ENCODE results near the gene SOS1.
A peak's percentile ranks its signal among the peaks of the same experiment; 100 is the strongest.

The SOS1 gene

DNA sequence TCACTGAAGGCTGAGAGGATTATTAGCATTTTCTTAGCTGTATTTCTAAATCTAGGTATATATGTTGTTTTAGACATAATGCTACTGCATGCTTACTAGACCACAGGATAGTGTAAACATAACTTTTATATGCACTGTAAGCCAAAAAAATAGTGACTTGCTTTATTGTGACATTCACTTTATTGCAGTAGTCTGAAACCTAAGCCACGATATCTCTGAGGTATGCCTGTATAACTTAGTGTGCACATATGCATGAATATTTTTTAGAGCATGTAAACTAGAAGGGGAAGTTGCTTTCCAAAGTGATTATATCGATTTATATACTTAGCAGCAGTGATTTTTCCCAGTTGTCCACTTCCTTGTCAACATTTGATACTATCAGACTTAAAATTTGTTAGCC lies 81.8 kb downstream of the SOS1 start:
- peak; percentile 18 for FAIRE-seq
- no peak for DNase-seq (ENCODE audit: insufficient read length, low spot score)

DNA sequence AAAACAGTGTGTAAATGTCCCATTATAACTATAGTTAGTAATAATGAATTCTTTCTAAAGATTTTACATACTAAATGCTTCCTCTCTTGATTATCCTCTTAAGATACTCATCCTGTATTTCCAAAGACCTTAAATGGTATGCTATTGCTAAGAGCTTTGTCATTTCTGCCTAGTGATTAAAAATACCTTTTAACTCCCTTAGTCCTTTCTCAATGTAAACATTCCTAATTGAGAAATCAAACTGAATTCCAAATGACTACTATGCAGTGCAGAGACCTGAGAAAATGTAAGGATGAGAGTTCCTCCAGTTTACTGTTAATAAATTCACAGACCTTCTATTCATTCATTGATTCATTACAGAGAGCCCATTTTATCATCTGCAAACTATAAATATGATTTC lies 86.9 kb downstream of the SOS1 start:
- FAIRE-seq (no peak), DNase-seq (ENCODE audit: insufficient read length, low spot score) (no peak)

DNA sequence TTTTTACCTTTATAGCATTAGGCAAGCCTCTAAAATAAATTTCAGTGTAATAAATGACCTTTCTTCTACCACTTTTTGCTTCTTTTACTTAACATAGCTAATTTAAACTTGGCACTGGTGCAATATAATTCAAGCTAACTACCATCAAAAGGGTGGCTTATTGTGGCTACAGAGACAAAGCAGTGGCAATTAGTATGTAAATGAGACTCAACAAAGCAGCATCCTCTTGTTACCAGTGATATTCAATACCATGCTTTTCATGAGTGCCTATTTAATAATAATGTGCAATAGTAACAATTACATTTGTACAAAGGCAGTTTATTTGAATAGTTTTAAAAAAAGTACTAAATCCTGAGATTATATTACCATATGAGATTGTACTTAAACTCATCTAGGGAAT lies 93.4 kb downstream of the SOS1 start:
- DNase-seq (ENCODE audit: insufficient read length, low spot score) (no peak), FAIRE-seq (no peak)

DNA sequence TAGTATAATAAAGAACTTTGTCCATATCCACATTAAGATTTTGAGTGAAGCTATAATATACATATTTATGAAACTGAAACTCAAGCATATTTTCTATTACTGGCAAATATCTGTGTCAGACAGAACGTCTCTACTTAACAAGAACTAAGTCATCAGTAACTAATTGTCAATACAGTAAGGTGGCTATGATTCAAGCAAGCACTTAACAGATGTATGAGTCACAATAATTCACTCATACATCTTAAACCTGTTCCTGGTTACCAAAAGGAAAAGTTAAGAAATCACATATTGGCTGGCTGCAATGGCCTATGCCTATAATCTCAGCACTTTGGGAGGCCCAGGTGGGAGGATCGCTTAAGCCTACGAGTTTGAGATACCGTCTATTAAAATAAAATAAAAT lies 96.0 kb downstream of the SOS1 start:
- DNase-seq (ENCODE audit: insufficient read length, low spot score) = no peak
- no peak for FAIRE-seq

DNA sequence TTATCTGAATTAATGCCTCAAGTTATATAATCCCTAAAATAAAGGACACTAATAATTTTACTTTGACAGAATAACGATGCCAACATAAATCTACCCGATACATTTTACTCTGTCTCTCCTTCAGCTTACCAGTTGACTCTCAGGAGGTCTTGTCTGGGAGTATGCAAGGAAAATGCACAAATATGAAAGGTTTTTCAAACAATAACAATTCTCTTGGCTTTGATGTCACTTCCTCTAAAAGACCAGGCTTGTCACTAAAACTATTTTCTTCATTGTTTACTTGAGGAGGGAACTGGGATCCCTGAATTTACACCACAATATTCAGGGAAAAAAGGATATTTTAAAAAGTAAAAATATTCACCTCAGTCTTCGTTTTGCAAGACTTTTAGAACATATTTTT lies 97.2 kb downstream of the SOS1 start:
- no peak for FAIRE-seq
- no peak for DNase-seq (ENCODE audit: insufficient read length, low spot score)

DNA sequence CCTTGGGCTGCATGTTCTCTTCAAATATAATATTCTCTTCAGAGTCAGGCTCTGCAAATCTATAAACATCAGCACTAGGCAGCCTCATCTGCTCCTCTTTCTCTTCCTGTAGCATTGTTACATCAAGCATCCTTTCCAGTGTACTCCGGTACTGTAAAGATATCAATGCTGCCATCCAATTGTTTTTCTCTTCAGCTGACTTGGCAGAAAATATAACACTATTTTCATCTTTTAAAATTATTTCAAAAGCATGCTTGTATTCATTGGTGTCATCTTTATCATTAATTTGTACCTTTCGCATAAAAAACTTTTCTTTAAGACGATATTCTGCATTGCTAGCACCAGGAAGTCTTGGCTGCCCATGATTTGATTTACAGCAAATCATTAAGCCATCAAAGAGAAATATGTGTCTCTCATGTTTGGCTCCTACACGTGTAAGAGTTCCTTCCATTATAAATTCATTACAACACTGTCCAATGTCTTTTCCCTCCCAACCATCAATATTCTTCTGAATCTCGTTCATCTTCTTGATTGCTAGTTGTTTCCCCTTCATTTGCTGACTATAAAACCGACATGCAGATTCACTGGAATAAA lies 98.1 kb downstream of the SOS1 start:
- no peak for DNase-seq (ENCODE audit: insufficient read length, low spot score)

DNA sequence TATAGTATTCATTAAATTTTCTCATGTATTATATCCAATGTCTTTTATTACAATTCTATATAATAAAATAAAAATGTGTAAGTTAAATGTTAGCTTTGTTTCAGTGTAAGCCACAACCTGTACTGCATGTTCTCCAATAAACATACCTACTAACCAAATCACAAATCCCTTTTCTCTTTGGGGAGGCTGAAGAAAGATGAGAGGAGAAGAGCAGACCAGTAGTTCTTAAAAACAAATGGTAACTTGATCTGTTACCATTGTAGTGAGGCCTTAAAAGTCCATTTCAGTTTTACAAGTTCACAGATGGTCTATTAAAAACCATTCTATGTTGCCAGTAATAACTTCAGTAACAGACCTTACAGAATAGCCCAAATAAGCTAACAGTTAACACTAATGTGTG lies 100.5 kb downstream of the SOS1 start:
- FAIRE-seq (no peak), DNase-seq (ENCODE audit: insufficient read length, low spot score) (no peak)

More for the DNA sequence above, 98.1 kb downstream of the SOS1 start:
- no peak for FAIRE-seq

DNA sequence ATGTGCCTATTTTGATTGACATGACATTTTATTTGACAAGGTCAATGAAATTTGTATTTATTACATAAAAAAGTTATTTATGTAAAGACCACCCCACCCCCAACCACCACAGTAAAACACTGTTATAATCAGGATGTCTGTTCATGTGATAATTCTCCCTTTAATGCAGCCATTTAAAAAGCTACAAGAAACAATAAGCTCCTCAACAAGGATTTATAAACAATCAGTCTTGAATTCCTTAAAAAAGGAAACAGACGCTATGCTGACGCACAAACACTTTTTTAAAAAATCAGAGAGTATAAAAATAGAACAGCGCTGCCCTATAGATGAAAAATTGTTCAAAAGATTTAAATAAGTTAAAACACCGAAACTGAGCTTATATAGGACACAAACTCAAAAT lies 102.2 kb downstream of the SOS1 start:
- no peak for DNase-seq (ENCODE audit: insufficient read length, low spot score)
- no peak for FAIRE-seq

DNA sequence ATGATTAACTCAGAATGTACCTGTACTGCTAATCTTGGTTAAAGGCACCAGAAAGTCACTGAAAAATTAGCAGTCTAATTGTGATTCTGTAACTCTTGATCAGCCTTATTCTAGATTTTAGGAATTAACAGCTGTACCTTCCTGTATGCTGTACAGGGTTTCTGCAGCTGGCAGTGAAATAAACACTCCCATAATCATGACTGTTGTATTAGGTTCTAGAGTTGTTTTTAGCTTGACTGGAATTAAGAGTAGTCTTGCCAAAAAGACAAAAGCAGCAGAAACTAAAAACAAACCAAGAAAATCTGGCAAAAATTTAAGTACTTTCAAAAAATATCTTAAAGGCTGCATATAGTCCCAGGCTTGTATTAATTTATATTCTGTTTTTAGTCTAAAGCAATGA lies 103.5 kb downstream of the SOS1 start:
- no peak for FAIRE-seq
- no peak for DNase-seq (ENCODE audit: insufficient read length, low spot score)

DNA sequence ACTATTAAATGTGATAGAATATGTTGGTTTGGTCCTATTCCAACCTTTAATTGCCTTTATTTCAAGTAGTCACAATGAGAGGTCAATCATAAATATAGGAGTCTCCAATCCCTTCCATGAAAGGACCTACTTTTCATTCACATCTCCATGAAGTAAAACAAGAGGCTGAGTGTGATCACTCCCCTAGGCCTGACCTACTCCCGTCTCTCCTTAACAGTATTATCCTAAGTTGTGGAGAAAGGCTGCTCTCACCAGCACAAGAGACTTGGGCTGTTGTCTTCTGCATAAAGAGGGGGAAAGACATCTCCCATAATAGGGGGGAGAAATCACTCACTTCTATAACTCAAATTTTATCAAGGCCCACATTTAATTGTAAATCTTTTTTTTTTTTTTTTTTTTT lies 105.4 kb downstream of the SOS1 start:
- DNase-seq (ENCODE audit: insufficient read length, low spot score) (no peak), FAIRE-seq (no peak)

DNA sequence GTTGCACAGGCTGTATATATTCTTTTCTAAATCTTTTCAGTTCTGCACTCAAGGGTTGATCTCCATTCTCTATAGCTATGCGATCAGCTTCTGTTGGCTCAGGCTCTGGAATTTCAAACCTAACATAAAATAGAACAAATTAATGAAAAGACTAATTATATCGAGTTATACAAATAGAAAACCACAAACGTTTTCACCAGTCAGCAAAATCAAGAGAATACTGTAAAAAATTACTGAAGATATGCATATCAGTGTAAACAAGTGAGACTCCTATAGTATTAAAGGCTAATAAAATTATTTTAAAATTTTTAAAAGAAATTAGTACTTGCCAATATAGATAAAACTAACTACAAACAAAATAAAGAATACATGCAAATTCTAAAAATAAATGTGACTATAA lies 107.0 kb downstream of the SOS1 start:
- DNase-seq (ENCODE audit: insufficient read length, low spot score) (no peak), FAIRE-seq (no peak)

DNA sequence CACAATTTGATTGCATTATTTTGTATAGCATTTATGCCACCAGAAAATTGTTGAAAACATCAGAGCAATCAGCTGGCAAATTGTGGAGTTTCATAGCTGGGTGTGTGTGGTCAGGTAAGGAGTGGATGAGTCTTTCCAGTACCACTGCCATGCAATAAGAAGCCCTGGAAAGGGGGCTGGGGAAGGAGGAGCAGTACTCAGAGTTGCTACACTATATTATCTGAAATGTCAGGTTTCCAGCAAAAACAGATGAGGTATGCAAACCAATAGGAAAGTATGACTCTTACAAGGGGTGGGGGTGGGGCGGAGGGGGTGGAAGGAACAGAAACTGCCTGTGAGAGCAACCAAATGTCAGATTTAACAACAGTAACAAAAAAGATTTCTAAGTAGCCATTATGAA lies 112.2 kb downstream of the SOS1 start:
- peak; percentile 44 for FAIRE-seq
- no peak for DNase-seq (ENCODE audit: insufficient read length, low spot score)

DNA sequence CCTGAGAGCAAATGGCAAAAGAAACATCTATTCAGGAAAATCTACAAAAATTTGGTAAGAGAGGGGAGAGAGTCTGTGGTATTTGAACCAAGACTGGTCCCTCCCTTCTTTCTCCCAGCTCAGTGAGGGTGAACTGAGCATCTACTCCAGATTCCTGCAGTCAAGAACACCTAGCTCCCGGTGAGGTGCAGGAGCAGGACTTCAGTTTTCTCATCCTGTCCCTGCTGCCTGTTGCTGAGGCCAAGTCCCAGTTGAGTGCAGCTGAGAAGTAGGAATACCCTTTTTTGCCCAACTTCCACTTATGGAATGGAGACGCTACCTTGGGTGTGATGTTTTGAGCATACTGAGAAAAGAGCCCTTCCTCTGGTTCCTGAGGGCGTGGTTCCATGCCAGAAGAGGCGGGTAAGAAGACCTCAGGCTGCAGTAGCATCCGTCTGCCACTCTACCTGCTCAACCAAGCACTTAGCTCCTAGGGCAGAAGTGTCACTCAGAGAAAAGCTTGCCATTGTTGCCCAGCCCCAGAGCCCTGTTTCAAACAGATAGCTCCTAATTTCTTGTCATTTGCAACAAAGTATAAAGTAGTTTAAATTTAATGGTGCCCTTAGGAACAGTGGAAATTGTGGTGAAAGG lies 112.9 kb downstream of the SOS1 start:
- no peak for DNase-seq (ENCODE audit: insufficient read length, low spot score)
- FAIRE-seq = no peak

DNA sequence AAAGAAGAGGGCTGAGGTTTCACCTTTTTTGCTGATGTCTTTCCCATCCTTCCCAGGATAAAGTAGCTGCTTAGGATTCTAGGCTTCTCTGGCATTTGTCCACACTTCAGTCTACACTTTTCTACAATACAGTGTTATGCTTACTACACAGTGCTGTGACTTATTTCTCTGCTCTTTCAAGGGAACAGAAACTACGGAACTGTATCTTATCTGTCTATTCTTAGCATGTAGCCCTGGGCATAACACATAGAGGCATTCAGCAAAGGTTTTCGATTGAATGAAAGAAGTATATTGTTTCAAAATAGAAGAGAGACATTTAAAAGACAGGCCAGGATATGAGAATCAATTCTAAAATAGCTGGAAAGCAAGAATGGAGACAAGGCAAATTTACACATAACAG lies 120.3 kb downstream of the SOS1 start:
- no peak for DNase-seq (ENCODE audit: insufficient read length, low spot score)
- FAIRE-seq = no peak

DNA sequence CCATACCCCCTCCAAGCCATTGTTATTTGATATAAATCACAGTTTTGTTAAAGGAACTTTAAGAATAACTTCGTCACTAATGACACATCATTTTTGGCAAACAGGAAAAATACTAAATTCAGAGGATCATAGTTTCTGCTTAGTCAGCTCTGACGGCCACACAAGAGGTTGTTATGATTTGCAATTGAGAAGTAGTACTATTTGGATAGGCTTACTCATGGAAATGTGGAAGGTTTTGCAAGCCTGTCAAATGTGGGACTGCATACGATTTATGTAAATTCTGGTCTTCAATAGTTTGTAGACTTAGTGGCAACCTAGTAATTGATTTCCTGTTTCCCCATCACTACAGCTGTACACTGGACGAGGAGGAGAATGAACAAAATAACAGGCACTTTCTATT lies 123.1 kb downstream of the SOS1 start:
- FAIRE-seq (no peak), DNase-seq (ENCODE audit: insufficient read length, low spot score) (no peak)

DNA sequence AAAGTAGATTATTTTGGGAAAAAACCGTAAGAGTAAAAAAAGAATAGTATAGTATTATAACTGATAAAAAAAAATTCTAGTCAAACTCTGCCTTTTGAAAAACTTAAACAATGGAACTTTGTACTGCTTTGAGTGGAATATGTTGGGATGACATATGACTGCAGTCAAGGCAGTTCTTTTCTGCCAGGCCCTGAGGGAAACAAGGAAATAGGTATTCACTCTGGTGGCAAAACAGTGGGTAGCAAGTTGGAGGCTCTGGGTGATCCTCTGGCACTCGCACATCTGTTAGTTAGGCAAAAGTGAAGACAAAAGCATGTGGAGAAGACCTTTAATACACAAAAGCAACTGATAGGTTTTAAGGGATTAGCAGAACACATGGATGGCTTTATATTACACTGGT lies 129.0 kb downstream of the SOS1 start:
- no peak for FAIRE-seq
- no peak for DNase-seq (ENCODE audit: insufficient read length, low spot score)

DNA sequence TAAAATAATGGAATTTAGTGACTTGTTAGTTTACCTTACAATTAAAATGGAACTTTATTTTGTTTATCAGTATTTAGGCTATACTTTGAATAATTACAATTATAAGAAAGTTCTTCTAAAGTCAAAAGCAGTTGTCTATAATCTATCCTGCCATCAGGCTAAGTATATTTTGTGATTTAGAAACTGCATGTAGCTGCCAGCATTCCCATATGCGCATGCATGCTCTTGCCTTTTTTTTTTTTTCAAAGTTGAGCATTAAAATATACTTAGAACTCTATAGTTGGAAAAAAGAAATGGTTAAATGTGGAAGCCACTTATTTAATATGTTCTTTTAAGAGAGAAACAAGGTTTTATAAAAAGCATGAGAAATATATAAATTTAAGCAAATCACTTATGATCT lies 132.1 kb downstream of the SOS1 start:
- DNase-seq (ENCODE audit: insufficient read length, low spot score) (no peak), FAIRE-seq (no peak)

DNA sequence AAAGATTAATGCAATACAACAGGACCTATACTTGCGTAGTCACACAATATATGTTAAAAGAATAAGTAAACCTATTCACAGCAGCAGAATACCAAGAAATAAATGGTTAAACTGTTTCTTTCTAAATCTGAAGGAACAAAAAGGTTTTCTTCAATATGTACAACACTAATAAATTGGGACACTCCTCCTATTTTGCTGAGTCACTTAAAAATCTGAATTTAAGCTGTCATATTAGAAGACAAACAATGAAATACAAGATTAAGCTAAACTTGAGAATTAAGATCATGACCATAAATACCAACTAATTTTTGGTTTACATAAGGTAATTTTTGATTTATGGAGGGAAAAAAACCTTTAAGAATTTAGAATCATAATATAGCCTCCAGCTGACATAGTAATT lies 138.4 kb downstream of the SOS1 start:
- no peak for DNase-seq (ENCODE audit: insufficient read length, low spot score)
- no peak for FAIRE-seq

DNA sequence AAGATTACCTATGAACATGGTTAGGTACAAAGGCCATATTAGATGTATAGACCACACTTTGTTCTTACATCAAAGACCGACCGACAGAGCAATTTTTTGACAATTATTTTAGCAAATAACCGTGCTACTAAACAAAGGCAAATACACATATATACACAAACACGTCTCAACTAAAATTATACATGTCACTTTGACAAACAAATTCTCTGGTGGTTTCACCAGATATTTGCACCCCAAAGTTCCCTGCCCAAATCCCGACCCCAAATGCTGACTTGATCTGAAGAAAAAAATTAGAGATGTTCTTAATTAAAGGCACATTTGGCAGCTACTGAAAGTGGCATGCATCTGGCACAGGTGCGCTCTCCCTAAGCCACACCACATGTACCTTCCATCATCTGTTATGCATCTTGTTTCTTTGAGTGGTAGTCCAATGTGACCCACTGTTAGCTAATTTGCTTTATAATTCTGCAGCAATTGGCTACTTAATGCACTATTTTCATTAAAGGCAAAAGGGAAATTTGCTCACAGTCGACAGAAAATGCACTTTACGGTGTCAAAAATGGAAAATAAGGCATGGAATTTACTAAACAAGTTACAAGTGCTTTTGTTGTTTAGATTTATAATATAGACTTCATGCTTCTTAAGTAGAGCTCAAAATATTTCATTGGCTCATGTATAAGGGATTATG lies 139.0 kb downstream of the SOS1 start:
- DNase-seq (ENCODE audit: insufficient read length, low spot score) = no peak
- FAIRE-seq = no peak

DNA sequence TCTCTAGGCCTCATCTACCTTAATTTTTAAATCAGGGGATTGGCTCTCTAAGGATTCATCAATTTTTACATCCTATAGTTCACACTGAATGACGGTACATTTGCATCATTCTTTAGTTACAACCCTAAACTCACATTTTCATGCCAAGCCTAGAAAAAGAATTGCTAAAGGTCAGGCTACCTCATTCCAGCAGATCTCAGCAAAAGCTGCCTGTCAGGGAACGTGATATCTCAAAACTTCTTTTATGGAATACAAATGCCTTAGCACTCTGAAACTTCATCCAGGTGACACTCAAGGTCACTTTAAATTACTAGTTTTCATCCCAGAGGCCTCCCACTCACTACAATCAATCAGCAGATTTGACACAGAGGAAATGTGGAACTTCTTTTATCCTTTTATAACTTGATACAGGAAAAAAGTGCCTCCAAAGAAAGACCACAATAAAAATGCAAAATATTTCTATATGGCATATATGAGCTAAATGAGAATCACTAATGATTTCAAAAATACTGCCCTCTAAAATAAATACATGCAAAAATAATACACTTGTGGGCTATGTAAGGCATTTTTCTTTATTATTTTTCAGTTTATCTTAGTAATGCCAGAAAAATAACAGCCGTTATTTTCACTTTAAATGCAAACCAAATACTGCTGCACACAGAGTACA lies 139.7 kb downstream of the SOS1 start:
- DNase-seq (ENCODE audit: insufficient read length, low spot score) (no peak), FAIRE-seq (no peak)

DNA sequence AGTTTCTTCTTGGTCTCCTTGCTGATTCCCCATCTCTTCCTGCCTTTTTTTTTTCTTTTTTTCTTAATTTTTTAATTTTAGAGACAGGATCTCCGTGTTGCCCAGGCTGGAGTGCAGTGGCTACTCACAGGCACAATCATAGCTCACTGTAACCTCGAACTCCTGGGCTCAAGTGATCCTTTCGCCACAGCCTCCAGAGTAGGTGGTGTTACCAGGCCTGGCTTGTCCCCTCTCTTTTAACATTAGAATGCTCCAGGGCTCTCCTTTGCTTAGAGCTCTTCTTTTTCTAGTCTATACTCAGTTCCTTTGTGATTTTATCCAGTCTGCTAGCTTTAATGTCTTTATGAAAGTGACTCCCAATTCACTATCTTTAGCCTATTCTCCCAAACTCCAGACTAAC lies 141.9 kb downstream of the SOS1 start:
- no peak for DNase-seq (ENCODE audit: insufficient read length, low spot score)
- no peak for FAIRE-seq

DNA sequence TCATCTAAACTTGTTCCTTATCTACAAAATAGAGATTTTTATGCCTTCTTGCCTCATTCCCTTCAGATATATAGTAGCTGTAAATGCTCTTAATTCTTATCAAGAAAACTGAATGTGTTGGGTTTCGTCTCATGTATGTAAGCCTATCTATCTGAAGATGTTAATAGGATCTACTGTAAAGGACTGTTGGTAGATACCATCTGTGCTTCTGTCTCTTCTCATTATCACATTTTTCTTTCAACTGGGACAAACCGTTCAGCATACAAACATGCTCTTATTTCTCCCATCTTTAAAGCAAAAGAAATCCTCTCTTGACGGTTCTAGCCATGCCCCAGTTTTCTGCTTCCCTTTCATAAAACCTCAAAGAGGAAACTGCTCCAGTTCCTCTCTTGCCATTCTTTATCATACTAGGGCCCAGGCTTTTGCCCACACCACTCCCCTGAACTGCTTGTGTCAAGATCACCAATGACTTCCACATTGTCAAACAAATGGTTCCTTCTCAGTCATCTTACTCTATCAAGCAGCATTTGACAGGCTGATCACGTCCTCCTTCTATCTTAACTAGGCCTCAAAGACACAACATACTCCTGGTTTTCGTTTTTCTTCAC lies 142.5 kb downstream of the SOS1 start:
- DNase-seq (ENCODE audit: insufficient read length, low spot score) (no peak), FAIRE-seq (no peak)

All from GM19239 (cell line).